ENCODE results near the gene NKAP.
"Not testable (repeated sequence)": the region's sequence is repeated elsewhere in the genome, so short reads cannot be mapped to it uniquely, and the experiment has no call there.

The NKAP gene

DNA sequence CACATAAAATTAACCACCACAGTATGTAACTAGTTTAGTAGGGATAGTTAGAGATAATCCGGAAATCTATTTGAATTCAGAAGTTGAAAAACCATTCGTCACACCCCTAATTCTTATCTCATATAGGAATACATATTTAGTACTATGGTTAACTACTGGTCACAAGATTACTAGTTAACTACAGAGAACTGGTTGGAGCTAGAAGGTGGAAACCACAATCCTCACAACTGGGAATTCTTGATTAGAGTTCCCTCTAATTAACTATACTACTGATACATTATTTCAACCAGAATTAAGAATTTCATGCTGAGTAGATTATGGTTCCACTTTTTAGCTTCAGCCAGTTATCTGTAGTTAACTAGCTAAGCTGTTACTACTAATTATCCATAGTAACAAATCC, 39.9 kb upstream of the NKAP start:
- DNase-seq (ENCODE audit: extremely low read depth, low read depth) = no peak
- TF ChIP-seq, protein P1, sequence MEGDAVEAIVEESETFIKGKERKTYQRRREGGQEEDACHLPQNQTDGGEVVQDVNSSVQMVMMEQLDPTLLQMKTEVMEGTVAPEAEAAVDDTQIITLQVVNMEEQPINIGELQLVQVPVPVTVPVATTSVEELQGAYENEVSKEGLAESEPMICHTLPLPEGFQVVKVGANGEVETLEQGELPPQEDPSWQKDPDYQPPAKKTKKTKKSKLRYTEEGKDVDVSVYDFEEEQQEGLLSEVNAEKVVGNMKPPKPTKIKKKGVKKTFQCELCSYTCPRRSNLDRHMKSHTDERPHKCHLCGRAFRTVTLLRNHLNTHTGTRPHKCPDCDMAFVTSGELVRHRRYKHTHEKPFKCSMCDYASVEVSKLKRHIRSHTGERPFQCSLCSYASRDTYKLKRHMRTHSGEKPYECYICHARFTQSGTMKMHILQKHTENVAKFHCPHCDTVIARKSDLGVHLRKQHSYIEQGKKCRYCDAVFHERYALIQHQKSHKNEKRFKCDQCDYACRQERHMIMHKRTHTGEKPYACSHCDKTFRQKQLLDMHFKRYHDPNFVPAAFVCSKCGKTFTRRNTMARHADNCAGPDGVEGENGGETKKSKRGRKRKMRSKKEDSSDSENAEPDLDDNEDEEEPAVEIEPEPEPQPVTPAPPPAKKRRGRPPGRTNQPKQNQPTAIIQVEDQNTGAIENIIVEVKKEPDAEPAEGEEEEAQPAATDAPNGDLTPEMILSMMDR (IDR thresholded peaks at IDR 0.05; ENCODE audit: low read depth, low read length) = no peak

DNA sequence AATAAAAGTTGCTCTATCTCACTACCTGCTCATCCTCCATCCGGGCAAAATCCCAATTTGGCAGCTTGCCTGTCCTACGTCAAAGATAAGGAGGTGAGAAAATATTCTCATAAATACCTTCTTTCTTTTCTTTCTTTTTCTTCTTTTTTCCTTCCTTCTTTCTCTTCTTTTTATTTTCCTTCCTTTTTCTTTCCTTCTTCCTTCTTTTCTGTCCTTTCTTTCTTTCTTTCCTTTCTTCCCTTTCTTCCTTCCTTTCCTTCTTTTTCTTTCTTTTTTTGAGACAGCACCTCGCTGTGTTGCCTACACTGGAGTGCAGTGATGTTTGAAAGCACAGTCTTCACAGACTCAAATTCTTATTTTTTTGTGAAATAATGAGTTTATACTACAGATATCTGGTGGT, 38.6 kb upstream of the NKAP start:
- DNase-seq (ENCODE audit: extremely low read depth, low read depth) = no peak
- TF ChIP-seq, protein P1 (IDR thresholded peaks at IDR 0.05; ENCODE audit: low read depth, low read length) = no peak

DNA sequence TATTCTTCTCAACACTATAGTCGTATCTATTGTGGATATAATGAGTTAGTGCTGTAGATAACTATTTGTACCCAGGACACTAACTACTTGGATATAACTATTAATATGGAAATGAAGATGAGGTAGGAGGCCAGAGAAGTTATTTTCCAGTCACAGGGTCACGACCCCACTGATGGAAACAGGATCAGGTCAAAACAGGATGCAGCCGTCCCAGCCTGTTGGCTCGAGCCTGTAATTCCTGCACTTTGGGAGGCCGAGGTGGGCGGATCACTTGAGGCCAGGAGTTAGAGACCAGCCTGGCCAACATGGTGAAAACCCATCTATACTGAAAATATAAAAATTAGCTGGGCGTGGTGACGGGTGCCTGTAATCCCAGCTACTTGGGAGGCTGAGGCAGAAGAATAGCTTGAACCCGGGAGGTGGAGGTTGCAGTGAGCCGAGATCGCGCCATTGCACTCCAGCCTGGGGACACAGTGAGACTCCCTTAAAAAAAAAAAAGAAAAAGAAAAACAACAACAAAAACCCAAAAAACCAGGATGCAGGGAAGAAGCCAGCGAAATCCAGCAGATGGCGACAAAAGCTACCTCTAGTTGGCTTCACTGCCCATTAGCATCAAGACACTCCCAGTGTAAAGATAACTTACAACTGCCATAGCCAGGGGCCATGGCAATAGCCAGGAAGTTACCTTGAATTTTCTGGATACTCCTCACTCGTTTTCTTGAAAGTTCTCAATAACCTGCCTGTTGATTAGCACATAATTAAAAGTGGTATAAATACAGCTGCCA, 37.9 kb upstream of the NKAP start:
- DNase-seq (ENCODE audit: extremely low read depth, low read depth) = no peak
- TF ChIP-seq, protein P1 (IDR thresholded peaks at IDR 0.05; ENCODE audit: low read depth, low read length) = peak; percentile 50

DNA sequence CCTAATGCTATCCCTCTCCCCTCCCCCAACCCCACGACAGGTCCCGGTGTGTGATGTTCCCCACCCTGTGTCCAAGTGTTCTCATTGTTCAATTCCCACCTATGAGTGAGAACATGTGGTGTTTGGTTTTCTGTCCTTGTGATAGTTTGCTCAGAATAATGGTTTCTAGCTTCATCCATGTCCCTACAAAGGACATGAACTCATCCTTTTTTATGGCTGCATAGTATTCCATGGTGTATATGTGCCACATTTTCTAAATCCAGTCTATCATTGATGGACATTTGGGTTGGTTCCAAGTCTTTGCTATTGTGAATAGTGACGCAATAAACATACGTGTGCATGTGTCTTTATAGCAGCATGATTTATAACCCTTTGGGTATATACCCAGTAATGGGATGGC, 33.6 kb upstream of the NKAP start:
- DNase-seq (ENCODE audit: extremely low read depth, low read depth) = not testable (repeated sequence)

DNA sequence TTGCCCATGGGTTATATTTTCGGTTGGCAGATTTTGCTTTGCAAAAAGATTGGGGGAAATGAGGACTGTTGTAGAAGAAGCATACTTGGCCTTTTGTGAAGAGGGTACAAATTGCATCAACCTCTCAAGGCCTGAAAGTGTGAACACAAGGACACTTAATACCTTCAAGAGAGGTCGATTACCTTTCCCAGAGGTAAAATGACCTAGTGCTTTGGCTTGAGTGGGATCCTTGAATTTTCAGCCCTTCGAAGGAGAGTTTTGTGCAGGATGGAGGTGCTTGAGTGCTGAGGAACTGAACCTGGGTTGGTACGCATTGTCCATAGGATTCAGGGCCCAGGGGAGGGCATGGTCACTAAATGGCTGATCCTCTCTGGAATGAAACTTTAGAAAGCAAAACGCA, 27.6 kb upstream of the NKAP start:
- TF ChIP-seq, protein P1 (IDR thresholded peaks at IDR 0.05; ENCODE audit: low read depth, low read length) = no peak
- no peak for DNase-seq (ENCODE audit: extremely low read depth, low read depth)

DNA sequence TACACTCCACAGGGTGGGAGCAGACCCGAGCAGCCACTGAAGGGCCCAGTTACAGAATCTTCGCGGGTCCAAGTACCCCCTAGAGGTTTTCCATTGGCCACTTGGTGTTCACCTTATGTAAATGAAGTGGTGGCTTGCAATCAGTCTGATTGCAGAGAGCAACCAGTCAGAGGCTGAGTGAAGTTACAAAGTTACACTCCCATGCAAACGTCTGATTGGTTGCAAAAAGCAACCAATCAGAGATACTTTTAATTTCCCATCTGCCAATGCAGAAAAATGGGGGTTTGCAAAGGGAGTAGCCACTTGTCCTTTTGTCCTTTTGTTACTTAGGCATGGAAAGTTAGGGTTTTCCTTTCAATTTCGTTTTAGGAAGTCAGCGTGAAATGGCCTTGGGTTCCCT, 27.0 kb upstream of the NKAP start:
- DNase-seq (ENCODE audit: extremely low read depth, low read depth) = no peak
- TF ChIP-seq, protein P1 (IDR thresholded peaks at IDR 0.05; ENCODE audit: low read depth, low read length) = no peak

DNA sequence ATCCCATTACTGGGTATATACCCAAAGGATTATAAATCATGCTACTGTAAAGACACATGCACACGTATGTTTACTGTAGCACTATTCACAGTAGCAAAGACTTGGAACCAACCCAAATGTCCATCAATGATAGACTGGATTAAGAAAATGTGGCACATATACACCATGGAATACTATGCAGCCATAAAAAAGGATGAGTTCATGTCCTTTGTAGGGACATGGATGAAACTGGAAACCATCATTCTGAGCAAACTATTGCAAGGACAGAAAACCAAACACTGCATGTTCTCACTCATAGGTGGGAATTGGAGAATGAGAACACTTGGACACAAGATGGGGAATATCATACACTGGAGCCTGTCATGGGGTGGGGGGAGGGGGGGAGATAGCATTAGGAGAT, 23.3 kb upstream of the NKAP start:
- not testable (repeated sequence) for DNase-seq (ENCODE audit: extremely low read depth, low read depth)

DNA sequence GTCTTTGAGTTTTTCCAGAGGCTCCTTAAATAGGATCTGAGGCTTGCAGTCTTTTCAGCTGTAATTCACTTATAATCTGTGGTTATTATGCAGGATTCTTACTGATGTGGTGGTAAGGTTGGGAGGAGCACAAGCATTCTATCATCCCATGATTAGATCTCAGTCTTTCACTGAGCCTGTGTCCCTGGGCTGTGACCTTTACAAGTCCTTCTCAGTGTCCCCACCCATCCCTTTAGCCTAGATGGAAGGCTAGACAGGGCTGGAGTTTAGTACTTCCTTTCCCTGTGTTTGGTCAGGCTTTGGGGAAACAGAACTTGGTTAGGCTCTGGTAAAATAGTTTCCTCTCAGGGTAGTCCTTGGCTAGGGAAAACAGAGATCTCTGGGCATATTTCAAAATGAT, 17.1 kb upstream of the NKAP start:
- DNase-seq (ENCODE audit: extremely low read depth, low read depth) = no peak
- TF ChIP-seq, protein P1 (IDR thresholded peaks at IDR 0.05; ENCODE audit: low read depth, low read length) = no peak

DNA sequence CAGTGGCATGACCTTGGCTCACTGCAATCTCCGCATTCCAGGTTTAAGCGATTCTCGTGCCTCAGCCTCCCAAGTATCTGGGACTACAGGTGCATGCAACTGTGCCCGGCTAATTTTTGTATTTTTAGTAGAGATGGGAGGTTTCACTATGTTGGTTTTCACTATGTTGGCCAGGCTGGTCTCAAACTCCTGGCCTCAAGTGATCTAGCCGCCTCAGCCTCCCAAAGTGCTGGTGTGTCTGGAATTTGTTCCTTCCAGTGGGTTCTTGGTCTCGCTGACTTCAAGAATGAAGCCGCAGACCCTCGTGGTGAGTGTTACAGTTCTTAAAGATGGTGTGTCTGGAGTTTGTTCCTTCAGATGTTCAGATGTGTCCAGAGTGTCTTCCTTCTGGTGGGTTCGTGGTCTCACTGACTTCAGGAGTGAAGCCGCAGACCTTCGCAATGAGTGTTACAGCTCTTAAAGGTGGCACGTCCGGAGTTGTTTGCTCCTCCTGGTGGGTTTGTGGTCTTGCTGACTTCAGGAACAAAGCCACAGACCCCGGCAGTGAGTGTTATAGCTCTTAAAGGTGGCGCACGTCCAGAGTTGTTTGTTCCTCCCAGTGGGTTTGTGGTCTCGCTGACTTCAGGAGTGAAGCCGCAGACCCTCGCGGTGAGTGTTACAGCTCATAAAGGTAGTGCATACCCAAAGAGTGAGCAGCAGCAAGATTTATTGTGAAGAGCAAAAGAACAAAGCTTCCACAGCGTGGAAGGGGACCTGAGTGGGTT, 12.4 kb upstream of the NKAP start:
- DNase-seq (ENCODE audit: extremely low read depth, low read depth) = not testable (repeated sequence)
